ENCODE measurements around the gene CTAG2. TPM values are rescaled to one million over a fixed set of nuclear protein-coding genes. Genes with fewer than 3 reads are reported as not detected.

The CTAG2 gene
- total and polyA plus RNA-seq, 11 donors, result 0.61 TPM; not detected in 10

GRCh38 chrX:154653048-154653401 is 354 bp downstream of the CTAG2 start:
- intact Hi-C loops (cut with DNase I), result no loop called here
- Histone ChIP-seq H3K27ac (no peak overlapping the region), H3K36me3 (no peaks in the 10 kb centered on the region), H3K4me3 (no peak overlapping the region), H3K9me3 (no peaks in the 10 kb centered on the region), H3K4me1 (no peaks in the 10 kb centered on the region), H3K27me3 (no peaks in the 10 kb centered on the region)
- DNase-seq, result no peak
- no peak for ATAC-seq
- WGBS, 4 donors, result 94 to 98% (median 97%) methylated on average over 22 to 23 of the region's 23 CpGs
- TF ChIP-seq CTCF (IDR thresholded peaks at IDR 0.05) (no peak), POLR2A (IDR thresholded peaks at IDR 0.05) (no peak)

GRCh38 chrX:154652311-154653047 is 900 bp downstream of the CTAG2 start:
- WGBS, 4 donors, result 91 to 94% (median 92%) methylated on average over 25 to 30 of the region's 30 CpGs
- TF ChIP-seq CTCF (IDR thresholded peaks at IDR 0.05), result no peak
- ATAC-seq (no peak), DNase-seq (no peak)
- no peaks in the 10 kb centered on the region for H3K9me3 ChIP-seq
- no peaks in the 10 kb centered on the region for H3K27me3 ChIP-seq
- no peaks in the 10 kb centered on the region for H3K4me1 ChIP-seq
- intact Hi-C loops (cut with DNase I), result no loop called here
- H3K36me3 ChIP-seq, result no peaks in the 10 kb centered on the region
- H3K27ac ChIP-seq, result no peak overlapping the region
- no peak overlapping the region for H3K4me3 ChIP-seq

GRCh38 chrX:154650221-154650510 is 3.2 kb downstream of the CTAG2 start:
- Histone ChIP-seq H3K27ac (no peak overlapping the region), H3K36me3 (no peaks in the 10 kb centered on the region), H3K4me1 (no peaks in the 10 kb centered on the region), H3K9me3 (no peaks in the 10 kb centered on the region), H3K4me3 (no peak overlapping the region), H3K27me3 (no peaks in the 10 kb centered on the region)
- ATAC-seq (no peak), DNase-seq (no peak)
- no peak for TF ChIP-seq POLR2A (IDR thresholded peaks at IDR 0.05)
- TF ChIP-seq CTCF (IDR thresholded peaks at IDR 0.05), result no peak
- WGBS, 4 donors, result 51 to 75% (median 58%) methylated on average over 11 to 13 of the region's 13 CpGs
- intact Hi-C loops (cut with DNase I), result no loop called here

GRCh38 chrX:154649503-154650220 is 3.7 kb downstream of the CTAG2 start:
- H3K4me1 ChIP-seq, result no peaks in the 10 kb centered on the region
- WGBS, 4 donors, result 77 to 83% (median 80%) methylated on average over 14 to 23 of the region's 23 CpGs
- DNase-seq (peak in 1 of 5 donors; percentile 41), ATAC-seq (no peak)
- H3K9me3 ChIP-seq, result no peaks in the 10 kb centered on the region
- H3K27me3 ChIP-seq, result no peaks in the 10 kb centered on the region
- intact Hi-C loops (cut with DNase I), result no loop called here
- H3K27ac ChIP-seq, result no peak overlapping the region
- no peaks in the 10 kb centered on the region for H3K36me3 ChIP-seq
- TF ChIP-seq POLR2A (IDR thresholded peaks at IDR 0.05) (no peak), CTCF (IDR thresholded peaks at IDR 0.05) (no peak)
- no peak overlapping the region for H3K4me3 ChIP-seq

All from heart left ventricle (tissue), 16 donors.